Parathyroid adenoma (tissue), 2 donors: ENCODE data around the gene DHX57.

Experiments
- H2AFZ ChIP-seq: fragments of 300-600 bp; sonication (generic); one replicate; pipeline ENCODE4 v1.7.0; 2017; ENCODE audit warnings: antibody characterized with exemption, mild to moderate bottlenecking
- H3K27ac ChIP-seq: fragments of 300-600 bp; sonication (generic); one replicate; pipeline ENCODE4 v1.7.0; 2017
- H3K27me3 ChIP-seq: fragments of 300-600 bp; sonication (generic); one replicate; pipeline ENCODE4 v1.7.0; 2017; ENCODE audit warnings: low read length; ENCODE audit not compliant: control insufficient read depth, insufficient read depth
- H3K36me3 ChIP-seq: fragments of 300-600 bp; sonication (generic); one replicate; pipeline ENCODE4 v1.7.0; 2017; ENCODE audit warnings: low read length; ENCODE audit not compliant: control insufficient read depth, insufficient read depth
- H3K4me1 ChIP-seq: fragments of 300-600 bp; sonication (generic); one replicate; pipeline ENCODE4 v1.7.0; 2017; ENCODE audit warnings: control low read depth
- H3K4me2 ChIP-seq: fragments of 300-600 bp; sonication (generic); one replicate; pipeline ENCODE4 v1.7.0; 2017; ENCODE audit warnings: low read length
- H3K4me3 ChIP-seq: fragments of 300-600 bp; sonication (generic); one replicate; pipeline ENCODE4 v1.7.0; 2017; ENCODE audit warnings: low read depth, low read length
- H3K79me2 ChIP-seq: fragments of 300-600 bp; sonication (generic); one replicate; pipeline ENCODE4 v1.7.0; 2017; ENCODE audit warnings: control low read depth
- H3K9ac ChIP-seq: fragments of 300-600 bp; sonication (generic); one replicate; pipeline ENCODE4 v1.7.0; 2017; ENCODE audit warnings: mild to moderate bottlenecking
- H3K9me3 ChIP-seq: fragments of 300-600 bp; sonication (generic); one replicate; pipeline ENCODE4 v1.7.0; 2017; ENCODE audit warnings: low read length; ENCODE audit not compliant: control insufficient read depth
- TF ChIP-seq, protein P1 (sequence below): fragments of 300-600 bp; sonication (generic); IDR thresholded peaks from one replicate; pipeline ENCODE4 v1.7.0; 2017; ENCODE audit warnings: antibody characterized with exemption, mild to moderate bottlenecking
- donor health status: primary hyperparathyroidism.

The DHX57 gene

DNA sequence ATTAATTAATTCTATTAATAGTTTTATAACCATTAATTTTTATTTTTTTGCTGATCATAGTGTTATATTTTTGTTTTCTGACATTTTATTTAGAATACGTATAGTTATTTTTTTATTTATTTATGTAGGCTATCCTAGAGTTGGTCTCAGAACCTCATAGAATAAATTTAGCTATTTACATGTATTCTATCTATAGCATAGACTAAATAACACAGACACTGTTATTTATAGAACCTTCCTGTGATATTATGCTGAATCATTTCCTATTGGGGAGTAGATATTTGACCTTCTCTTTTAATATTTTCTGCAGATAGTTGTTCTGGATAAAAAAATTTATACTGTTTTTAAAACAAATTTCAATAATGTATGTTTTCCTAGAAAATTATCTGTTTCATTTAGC, 34.1 kb upstream of the DHX57 start:
- no peak overlapping the region for H3K9ac ChIP-seq
- H3K9me3 ChIP-seq = no peaks in the 10 kb centered on the region
- H2AFZ ChIP-seq = no peak overlapping the region
- TF ChIP-seq, protein P1, sequence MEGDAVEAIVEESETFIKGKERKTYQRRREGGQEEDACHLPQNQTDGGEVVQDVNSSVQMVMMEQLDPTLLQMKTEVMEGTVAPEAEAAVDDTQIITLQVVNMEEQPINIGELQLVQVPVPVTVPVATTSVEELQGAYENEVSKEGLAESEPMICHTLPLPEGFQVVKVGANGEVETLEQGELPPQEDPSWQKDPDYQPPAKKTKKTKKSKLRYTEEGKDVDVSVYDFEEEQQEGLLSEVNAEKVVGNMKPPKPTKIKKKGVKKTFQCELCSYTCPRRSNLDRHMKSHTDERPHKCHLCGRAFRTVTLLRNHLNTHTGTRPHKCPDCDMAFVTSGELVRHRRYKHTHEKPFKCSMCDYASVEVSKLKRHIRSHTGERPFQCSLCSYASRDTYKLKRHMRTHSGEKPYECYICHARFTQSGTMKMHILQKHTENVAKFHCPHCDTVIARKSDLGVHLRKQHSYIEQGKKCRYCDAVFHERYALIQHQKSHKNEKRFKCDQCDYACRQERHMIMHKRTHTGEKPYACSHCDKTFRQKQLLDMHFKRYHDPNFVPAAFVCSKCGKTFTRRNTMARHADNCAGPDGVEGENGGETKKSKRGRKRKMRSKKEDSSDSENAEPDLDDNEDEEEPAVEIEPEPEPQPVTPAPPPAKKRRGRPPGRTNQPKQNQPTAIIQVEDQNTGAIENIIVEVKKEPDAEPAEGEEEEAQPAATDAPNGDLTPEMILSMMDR = no peak
- H3K27ac ChIP-seq = no peak overlapping the region
- no peak overlapping the region for H3K4me2 ChIP-seq
- no peaks in the 10 kb centered on the region for H3K36me3 ChIP-seq
- no peak overlapping the region for H3K4me3 ChIP-seq
- peaks cover 5% of the 10 kb centered on the region for H3K4me1 ChIP-seq
- no peaks in the 10 kb centered on the region for H3K79me2 ChIP-seq
- H3K27me3 ChIP-seq = no peaks in the 10 kb centered on the region

DNA sequence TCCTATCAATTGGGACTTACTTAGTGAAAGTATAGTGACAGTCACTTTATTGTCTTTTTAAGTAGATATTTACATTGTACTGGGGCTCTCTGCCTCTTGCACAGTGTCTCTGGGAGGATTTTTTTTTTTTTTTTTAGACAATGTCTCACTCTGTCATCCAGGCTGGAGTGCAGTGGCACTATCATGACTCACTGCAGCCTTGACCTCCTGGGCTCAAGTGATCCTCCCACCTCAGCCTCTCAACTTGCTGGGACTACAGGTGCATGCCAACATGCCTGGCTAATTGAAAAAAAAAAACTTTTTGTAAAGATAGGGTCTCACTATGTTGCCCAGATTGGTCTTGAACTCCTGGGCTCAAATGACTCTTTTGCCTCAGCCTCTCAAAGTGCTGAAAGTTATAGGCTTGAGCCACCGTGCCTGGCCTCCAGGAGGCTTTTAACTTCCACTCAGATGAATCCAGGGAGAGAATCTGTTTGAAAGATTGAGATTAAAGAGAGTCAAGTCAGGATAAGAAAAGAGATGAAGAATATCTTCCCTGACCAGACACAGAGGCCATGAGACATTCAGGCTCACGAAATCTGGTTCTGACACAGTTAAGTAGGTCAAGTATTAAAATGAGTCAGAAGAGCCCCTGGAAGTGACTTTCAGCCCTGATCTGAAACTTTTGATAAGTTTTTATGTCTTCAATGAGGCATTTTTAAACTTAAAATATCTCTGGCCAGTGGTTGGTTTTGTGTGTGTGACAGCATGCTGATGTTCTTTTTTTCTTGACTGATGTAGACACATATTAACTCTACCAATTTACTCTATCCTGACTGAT, 32.2 kb upstream of the DHX57 start:
- Histone ChIP-seq H3K9ac (no peak overlapping the region), H3K27me3 (no peaks in the 10 kb centered on the region), H2AFZ (no peak overlapping the region), H3K27ac (no peak overlapping the region), H3K36me3 (no peaks in the 10 kb centered on the region), H3K9me3 (no peaks in the 10 kb centered on the region), H3K79me2 (no peaks in the 10 kb centered on the region), H3K4me2 (no peak overlapping the region), H3K4me1 (peaks cover 5% of the 10 kb centered on the region), H3K4me3 (no peak overlapping the region)
- TF ChIP-seq, protein P1 = no peak

DNA sequence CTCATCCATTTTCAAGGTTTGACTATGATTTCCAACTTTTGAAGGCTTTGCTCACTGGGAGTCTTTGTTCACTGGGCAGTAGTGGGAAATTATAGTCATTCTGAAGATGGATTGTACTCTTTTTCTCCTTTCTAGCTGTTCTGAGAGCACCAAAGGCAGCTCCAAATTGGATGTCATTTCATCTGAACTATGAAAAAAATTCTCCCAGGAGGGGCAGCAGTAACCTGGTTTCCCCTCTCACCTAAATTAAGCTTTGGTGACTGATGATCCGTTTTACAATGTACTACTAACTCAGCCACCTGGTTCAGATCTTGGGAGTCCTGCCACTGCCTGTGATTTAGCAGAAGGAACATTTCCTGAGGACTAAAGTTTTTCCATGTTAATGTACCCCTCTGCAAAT, 31.5 kb upstream of the DHX57 start:
- Histone ChIP-seq H3K36me3 (no peaks in the 10 kb centered on the region), H2AFZ (no peak overlapping the region), H3K27ac (no peak overlapping the region), H3K4me3 (no peak overlapping the region), H3K79me2 (no peaks in the 10 kb centered on the region), H3K27me3 (no peaks in the 10 kb centered on the region), H3K4me2 (no peak overlapping the region), H3K9ac (no peak overlapping the region), H3K9me3 (no peaks in the 10 kb centered on the region), H3K4me1 (peaks cover 5% of the 10 kb centered on the region)
- TF ChIP-seq, protein P1 = no peak

DNA sequence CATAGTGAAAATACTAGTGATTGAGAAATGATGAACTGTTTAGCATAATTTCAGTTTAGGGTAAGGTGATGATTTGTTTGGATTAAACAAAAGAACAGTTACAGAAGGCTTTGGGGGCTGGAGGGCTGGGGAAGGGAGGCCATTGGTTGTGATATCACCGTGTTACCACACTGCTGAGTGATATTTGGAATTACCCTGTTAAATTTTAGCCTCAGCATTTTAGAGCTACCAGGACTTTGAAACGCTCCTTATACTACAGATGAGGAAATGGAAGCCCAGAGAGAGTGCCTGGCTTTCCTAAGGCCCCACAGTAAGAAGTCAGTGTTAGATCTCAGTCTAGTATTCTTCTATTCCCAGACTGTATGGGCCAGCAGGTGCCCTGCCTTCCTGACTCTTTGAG, 29.5 kb upstream of the DHX57 start:
- no peak overlapping the region for H3K27ac ChIP-seq
- H3K79me2 ChIP-seq = no peaks in the 10 kb centered on the region
- TF ChIP-seq, protein P1 = no peak
- no peaks in the 10 kb centered on the region for H3K27me3 ChIP-seq
- peaks cover 5% of the 10 kb centered on the region for H3K4me1 ChIP-seq
- H3K4me3 ChIP-seq = no peak overlapping the region
- no peak overlapping the region for H2AFZ ChIP-seq
- H3K4me2 ChIP-seq = no peak overlapping the region
- no peaks in the 10 kb centered on the region for H3K36me3 ChIP-seq
- H3K9me3 ChIP-seq = no peaks in the 10 kb centered on the region
- no peak overlapping the region for H3K9ac ChIP-seq

DNA sequence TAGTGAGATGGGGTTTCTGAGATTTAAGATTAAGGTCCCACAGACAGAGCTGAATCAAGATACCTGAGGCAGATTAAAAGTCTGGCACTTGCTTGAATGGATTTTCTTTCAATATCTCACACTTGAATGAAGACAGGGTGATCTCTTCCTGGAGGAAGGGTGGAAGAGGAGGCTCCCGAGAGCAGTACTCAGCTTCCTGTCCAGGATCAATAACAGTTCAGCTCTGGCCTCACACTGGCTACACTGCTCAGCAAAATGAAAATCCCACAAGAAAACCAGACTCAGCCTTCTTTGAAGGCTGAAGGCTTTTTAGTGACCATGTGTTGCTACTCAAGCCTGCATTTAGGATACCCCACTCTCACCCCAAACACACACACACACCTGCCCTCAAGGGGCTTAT, 25.0 kb upstream of the DHX57 start:
- Histone ChIP-seq H3K27ac (no peak overlapping the region), H3K4me1 (no peaks in the 10 kb centered on the region), H2AFZ (no peak overlapping the region), H3K27me3 (no peaks in the 10 kb centered on the region), H3K36me3 (no peaks in the 10 kb centered on the region), H3K9me3 (no peaks in the 10 kb centered on the region), H3K4me2 (no peak overlapping the region), H3K4me3 (no peak overlapping the region), H3K79me2 (no peaks in the 10 kb centered on the region), H3K9ac (no peak overlapping the region)
- TF ChIP-seq, protein P1 = no peak
